ENCODE data around the gene STK39.

DNA sequence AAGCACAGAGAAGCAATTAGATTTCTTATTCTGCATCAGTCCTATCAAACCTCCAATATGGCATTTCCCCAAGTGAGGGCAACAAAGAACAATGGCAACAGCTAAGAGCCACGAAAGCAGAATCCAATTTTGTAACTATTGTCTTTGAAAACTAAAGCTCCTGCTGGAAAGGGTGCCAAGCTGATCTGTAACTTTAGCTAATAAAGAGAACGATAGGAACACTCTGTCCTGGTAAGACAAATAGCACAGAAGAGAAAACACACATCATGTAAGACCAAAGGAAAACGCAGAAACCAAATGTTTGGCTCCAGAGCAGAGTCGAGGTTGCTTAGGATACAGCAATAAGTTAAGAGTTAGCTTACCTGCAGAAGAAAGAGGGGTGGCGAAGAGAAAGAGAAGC is 160.5 kb downstream of the STK39 start:
- TF ChIP-seq POLR2A (IDR thresholded peaks at IDR 0.05), result no peak
- TF ChIP-seq, protein P1, sequence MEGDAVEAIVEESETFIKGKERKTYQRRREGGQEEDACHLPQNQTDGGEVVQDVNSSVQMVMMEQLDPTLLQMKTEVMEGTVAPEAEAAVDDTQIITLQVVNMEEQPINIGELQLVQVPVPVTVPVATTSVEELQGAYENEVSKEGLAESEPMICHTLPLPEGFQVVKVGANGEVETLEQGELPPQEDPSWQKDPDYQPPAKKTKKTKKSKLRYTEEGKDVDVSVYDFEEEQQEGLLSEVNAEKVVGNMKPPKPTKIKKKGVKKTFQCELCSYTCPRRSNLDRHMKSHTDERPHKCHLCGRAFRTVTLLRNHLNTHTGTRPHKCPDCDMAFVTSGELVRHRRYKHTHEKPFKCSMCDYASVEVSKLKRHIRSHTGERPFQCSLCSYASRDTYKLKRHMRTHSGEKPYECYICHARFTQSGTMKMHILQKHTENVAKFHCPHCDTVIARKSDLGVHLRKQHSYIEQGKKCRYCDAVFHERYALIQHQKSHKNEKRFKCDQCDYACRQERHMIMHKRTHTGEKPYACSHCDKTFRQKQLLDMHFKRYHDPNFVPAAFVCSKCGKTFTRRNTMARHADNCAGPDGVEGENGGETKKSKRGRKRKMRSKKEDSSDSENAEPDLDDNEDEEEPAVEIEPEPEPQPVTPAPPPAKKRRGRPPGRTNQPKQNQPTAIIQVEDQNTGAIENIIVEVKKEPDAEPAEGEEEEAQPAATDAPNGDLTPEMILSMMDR (IDR thresholded peaks at IDR 0.05), result no peak

Measured in lower leg skin (tissue), 3 donors.